ENCODE measurements around the gene POLE2.

Gene POLE2

DNA sequence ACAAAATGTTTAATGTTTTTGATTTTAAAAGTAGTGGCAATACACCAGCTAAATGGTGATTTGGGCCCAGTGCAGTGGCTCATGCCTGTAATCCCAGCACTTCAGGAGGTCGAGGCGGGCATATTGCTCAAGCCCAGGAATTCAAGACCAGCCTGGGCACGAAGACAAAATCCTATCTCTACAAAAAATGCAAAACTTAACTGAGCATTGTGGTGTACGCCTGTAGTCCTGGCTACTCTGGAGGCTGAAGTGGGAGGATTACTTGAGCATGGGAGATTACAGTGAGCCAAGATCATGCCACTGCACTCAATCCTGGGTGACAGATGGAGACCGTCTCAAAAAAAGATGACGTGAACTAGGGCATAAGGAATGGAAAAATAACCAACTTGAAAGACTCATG, 72.2 kb downstream of the POLE2 start:
- TF ChIP-seq CTCF (IDR thresholded peaks at IDR 0.05; ENCODE audit: low read depth, low read length), result no peak
- no peak overlapping the region for H3K4me3 ChIP-seq (replicated peaks in 1 of 2; ENCODE audit: low read depth in 2 of 2, low read length in 2 of 2)
- peak in 1 of 2 donors; percentile 63 for DNase-seq (ENCODE audit: low read depth in 2 of 2)

GRCh38 chr14:49614196-49614595, 73.8 kb downstream of the POLE2 start:
- no peak for TF ChIP-seq CTCF (IDR thresholded peaks at IDR 0.05; ENCODE audit: low read depth, low read length)
- no peak for DNase-seq (ENCODE audit: low read depth in 2 of 2)
- H3K4me3 ChIP-seq (replicated peaks in 1 of 2; ENCODE audit: low read depth in 2 of 2, low read length in 2 of 2), result no peak overlapping the region

GRCh38 chr14:49612671-49613070, 75.3 kb downstream of the POLE2 start:
- TF ChIP-seq CTCF (IDR thresholded peaks at IDR 0.05; ENCODE audit: low read depth, low read length), result no peak
- DNase-seq (ENCODE audit: low read depth in 2 of 2), result no peak
- no peak overlapping the region for H3K4me3 ChIP-seq (replicated peaks in 1 of 2; ENCODE audit: low read depth in 2 of 2, low read length in 2 of 2)

DNA sequence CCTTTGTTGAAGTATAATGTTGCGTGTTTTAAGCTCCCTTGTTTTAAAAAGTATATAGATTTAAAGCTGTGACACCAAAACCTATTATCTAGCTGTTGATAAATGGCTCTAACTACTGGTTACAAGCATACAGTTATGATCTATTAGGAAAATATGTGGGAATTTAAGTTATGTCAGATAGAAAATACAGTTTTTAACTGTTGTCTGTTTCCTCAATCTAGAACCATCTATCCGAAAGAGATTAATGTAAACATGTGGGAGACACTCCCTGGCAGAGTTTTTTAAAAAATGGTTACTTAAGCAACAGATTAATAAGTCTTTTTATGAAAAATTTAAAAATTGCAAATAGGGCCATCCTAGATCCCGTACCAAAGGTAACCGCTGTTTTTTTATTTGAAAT, 75.8 kb downstream of the POLE2 start:
- no peak for TF ChIP-seq CTCF (IDR thresholded peaks at IDR 0.05; ENCODE audit: low read depth, low read length)
- no peak for DNase-seq (ENCODE audit: low read depth in 2 of 2)
- no peak overlapping the region for H3K4me3 ChIP-seq (replicated peaks in 1 of 2; ENCODE audit: low read depth in 2 of 2, low read length in 2 of 2)

DNA sequence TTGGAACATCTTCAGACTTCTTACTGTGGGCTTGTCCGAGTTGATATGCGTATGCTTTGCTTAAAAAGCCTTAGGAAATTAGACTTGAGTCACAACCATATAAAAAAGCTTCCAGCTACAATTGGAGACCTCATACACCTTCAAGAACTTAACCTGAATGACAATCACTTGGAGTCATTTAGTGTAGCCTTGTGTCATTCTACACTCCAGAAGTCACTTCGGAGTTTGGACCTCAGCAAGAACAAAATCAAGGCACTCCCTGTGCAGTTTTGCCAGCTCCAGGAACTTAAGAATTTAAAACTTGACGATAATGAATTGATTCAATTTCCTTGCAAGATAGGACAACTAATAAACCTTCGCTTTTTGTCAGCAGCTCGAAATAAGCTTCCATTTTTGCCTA, 80.4 kb downstream of the POLE2 start:
- no peak for TF ChIP-seq CTCF (IDR thresholded peaks at IDR 0.05; ENCODE audit: low read depth, low read length)
- H3K4me3 ChIP-seq (replicated peaks in 1 of 2; ENCODE audit: low read depth in 2 of 2, low read length in 2 of 2), result no peak overlapping the region
- no peak for DNase-seq (ENCODE audit: low read depth in 2 of 2)

DNA sequence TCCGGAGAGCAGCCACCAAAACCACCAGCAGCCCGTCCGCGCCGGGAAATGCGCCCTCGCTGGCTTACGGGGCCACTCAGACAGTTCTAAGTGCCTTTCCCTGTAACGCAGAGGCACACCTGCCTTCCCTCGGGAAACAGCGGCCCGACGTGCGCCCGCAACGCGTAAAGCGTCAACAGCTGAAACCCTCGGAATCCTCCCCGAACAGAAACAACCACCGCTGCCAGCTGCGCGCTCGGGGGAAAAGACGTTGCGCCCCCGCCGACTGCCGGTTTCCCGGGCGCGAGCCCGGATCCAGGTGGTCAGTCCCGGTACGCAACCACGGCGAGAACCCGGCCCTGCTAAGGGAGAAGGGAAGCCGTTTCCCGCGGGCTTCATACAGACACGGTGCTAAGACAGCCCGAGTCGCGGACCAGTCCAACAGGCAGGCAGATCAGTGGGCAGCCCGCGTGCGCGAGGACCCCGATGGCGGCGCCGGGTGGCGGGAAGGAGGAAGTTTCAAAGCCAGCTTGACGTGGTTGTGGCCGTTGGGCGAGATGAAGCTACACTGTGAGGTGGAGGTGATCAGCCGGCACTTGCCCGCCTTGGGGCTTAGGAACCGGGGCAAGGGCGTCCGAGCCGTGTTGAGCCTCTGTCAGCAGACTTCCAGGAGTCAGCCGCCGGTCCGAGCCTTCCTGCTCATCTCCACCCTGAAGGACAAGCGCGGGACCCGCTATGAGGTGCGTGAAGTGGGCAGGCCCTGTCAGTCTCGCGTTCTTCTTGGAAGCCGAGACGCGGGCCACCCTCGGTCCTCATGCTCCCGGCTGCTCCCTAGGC, 89.3 kb downstream of the POLE2 start, which contains the start of gene LRR1:
TSS of gene LRR1 (plus strand) at position 456 of the 816 bp plus-strand sequence. CDS start at position 537, 81 bp downstream.
- H3K4me3 ChIP-seq (replicated peaks in 1 of 2; ENCODE audit: low read depth in 2 of 2, low read length in 2 of 2), result peak within 1 kb of the TSS; percentile 96 to 98
- DNase-seq (ENCODE audit: low read depth in 2 of 2), result peak; percentile 82 to 87
- TF ChIP-seq CTCF (IDR thresholded peaks at IDR 0.05; ENCODE audit: low read depth, low read length), result no peak

DNA sequence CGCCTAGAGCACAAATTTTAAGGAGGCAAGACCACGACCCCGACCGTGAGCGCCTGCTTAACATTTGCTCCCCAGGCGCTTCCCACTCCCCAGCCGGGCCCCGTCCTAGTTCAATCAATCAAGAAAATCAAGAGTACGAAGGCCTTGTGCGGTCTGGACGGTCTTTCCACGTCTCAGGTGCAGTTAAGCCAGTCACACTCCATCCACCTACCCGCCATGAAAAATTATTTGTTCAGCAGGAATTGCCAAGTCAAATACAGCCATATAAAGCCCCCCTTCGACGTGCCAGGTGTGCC, 89.9 kb downstream of the POLE2 start:
- no peak for TF ChIP-seq CTCF (IDR thresholded peaks at IDR 0.05; ENCODE audit: low read depth, low read length)
- no peak for DNase-seq (ENCODE audit: low read depth in 2 of 2)
- H3K4me3 ChIP-seq (replicated peaks in 1 of 2; ENCODE audit: low read depth in 2 of 2, low read length in 2 of 2), result peak overlapping the region; percentile 96 to 98

Measured in cardiac fibroblast (primary cell).